ENCODE results near the gene DHRS3.

The DHRS3 gene

DNA sequence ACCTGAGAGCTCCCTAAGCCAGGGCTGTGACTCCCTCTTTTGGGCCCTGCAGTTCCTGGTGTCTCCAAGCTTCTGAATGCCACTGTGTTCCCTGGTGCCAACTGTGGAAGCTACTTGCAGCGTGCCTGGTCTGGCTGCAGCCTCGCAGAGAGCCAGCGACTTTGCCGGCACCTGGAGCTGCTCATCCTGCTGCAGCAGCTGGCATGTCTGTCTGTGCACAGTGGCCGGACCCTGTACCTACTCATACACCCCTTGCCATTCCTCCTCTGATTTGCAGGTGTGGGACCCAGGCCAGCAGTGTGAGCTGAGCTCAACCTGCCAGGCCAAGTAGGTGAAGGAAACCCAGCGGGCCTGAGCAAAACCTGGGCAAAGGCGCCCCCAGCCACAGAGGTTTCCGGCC is 13.6 kb upstream of the DHRS3 start:
- TF ChIP-seq, protein P1, sequence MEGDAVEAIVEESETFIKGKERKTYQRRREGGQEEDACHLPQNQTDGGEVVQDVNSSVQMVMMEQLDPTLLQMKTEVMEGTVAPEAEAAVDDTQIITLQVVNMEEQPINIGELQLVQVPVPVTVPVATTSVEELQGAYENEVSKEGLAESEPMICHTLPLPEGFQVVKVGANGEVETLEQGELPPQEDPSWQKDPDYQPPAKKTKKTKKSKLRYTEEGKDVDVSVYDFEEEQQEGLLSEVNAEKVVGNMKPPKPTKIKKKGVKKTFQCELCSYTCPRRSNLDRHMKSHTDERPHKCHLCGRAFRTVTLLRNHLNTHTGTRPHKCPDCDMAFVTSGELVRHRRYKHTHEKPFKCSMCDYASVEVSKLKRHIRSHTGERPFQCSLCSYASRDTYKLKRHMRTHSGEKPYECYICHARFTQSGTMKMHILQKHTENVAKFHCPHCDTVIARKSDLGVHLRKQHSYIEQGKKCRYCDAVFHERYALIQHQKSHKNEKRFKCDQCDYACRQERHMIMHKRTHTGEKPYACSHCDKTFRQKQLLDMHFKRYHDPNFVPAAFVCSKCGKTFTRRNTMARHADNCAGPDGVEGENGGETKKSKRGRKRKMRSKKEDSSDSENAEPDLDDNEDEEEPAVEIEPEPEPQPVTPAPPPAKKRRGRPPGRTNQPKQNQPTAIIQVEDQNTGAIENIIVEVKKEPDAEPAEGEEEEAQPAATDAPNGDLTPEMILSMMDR (conservative IDR thresholded peaks at IDR 0.05; ENCODE audit: low read depth) = no peak
- CTCF ChIA-PET = interaction anchor here (1.4 kb wide), 1 partner anchor 12 kb away, joined by 7 read pairs; no protein-coding TSS in a partner anchor
- no peak for DNase-seq (ENCODE audit: low spot score)
- POLR2A ChIA-PET (ENCODE audit: low non-redundant PET) = no interaction called here
- no peak overlapping the region for H3K27ac ChIP-seq

DNA sequence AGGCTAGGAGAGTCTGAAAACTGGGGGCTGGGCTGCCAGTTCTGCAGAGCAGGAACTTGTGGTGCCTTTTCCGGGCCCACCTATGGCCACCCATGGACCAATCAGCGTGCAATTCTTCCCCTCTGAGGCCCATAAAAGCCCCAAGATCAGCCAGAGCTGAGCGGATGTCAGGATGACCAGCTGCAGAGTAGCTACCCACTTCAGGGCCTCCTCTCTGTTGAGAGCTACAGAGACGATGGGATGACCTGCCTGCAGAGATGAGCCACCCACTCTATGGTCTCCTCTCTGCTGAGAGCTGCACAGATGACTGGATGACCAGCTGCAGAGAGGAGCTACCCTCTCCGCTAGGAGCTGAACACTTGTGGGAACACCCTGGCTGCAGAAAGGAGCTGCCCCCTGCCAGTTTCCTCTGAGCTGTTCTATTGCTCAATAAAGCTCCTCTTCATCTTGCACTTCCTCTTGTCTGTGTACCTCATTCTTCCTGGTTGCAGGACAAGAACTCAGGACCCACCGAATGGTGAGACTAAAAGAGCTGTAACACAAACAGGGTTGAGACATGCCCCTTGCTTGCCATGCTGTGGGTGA is 13.0 kb upstream of the DHRS3 start:
- ChIA-PET CTCF (interaction anchor here (1.4 kb wide), 1 partner anchor 11 kb away, joined by 7 read pairs; no protein-coding TSS in a partner anchor), POLR2A (ENCODE audit: low non-redundant PET) (no interaction called here)
- H3K27ac ChIP-seq = no peak overlapping the region
- TF ChIP-seq, protein P1 (conservative IDR thresholded peaks at IDR 0.05; ENCODE audit: low read depth) = no peak
- no peak for DNase-seq (ENCODE audit: low spot score)

DNA sequence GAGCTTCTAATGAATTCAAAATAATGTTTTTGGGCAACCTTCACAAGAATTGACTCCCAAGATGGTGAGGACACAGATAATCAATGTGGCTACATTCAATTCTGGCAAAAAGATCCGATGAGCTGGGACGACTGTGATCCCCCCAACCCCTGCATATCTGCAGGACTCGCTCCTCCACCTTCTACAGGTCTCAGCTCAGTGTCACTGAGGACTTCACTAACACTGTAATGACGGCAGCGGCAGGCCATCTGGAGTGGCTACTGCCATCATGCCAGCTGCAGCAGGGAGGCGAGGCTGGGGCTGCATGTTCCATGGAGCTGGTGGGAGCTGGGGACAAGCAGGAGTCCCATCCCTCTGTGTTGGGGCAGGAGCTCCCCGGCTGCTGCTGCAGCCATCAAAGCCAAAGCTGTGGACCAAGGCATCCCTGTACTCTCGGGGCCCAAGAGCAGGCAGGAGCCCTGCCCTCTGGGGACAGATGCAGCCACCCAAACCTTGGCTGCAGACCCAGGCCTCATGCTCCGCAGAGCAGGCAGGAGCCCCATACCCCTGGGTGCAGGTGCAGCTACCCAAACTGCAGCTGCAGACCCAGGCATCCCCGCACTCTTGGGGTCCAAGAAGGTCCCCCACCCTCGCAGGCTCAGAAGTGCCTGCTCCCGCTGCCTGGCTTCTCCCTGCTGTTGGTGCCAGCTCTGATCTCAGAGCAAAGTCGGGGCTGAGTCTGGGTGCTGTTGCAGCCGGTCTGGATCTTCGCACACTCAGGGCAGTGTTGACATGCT is 12.2 kb upstream of the DHRS3 start:
- ChIA-PET POLR2A (ENCODE audit: low non-redundant PET) (no interaction called here), CTCF (no interaction called here)
- DNase-seq (ENCODE audit: low spot score) = no peak
- TF ChIP-seq, protein P1 (conservative IDR thresholded peaks at IDR 0.05; ENCODE audit: low read depth) = no peak
- H3K27ac ChIP-seq = no peak overlapping the region

DNA sequence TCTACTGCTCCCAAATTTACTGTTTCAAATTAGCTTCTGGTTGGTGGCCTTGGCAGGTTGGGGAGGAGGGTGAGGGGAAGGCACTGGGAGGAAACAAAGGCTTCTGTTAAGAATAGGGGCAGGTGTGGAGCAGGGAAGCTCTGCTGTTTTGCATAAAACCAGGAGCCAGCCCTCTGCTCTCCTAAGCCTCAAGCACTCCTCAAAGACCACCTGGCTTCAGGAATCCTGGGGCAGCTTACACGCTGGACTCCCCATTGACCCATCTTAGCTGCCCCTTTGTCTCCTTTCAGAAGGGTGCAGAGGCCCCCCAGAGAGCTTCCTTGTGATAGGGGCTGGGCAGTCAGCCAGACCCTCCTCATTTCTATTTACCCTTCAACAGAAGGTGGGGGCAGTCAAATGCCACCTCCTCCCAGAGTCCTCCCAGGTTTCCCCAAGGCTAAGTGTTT is 11.5 kb upstream of the DHRS3 start:
- no peak for DNase-seq (ENCODE audit: low spot score)
- H3K27ac ChIP-seq = no peak overlapping the region
- TF ChIP-seq, protein P1 (conservative IDR thresholded peaks at IDR 0.05; ENCODE audit: low read depth) = no peak
- CTCF ChIA-PET = interaction anchor here (1.1 to 1.5 kb wide), 2 partner anchors 9 to 10 kb away, joined by 3 to 4 read pairs; no protein-coding TSS in a partner anchor
- POLR2A ChIA-PET (ENCODE audit: low non-redundant PET) = no interaction called here

DNA sequence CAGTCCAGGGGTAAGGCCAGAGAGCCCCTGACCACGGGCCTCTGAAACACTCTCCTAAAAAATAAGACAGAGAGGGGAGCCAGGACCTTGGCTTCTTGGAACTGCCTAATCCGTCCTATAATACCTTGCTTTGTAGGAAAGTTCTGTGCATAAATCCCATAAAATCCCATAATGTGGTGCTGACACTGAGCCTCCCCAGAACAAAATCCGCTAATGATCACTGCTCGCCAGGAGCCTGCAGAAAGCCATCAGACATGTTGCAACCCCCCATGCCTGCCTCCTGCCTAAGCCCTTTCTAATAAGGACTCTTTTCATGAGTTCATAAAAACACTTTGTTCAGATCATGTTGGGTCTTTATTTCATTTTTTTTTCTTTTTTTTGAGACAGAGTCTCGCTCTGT is 9.3 kb upstream of the DHRS3 start:
- TF ChIP-seq, protein P1 (conservative IDR thresholded peaks at IDR 0.05; ENCODE audit: low read depth) = no peak
- no peak for DNase-seq (ENCODE audit: low spot score)
- H3K27ac ChIP-seq = no peak overlapping the region
- ChIA-PET POLR2A (ENCODE audit: low non-redundant PET) (no interaction called here), CTCF (no interaction called here)

DNA sequence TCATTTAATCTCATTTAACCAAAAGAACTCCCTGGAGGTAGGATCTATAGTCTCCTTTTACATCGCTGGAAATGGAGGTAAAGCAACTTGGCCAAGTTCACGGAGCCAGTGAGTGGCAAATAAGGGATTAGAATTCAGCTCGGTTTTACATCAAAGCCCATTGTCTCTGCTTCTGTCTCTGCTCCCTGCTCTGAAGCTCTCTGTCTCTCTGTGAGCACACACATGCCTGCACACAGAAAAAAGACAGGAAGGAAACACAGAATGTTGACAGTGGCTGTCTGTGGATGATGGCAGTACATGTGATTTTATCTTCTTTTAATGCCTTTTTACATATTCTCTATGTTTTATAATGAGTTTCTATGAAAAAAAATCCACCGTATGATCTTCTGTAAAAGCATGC is 8.9 kb upstream of the DHRS3 start:
- TF ChIP-seq, protein P1 (conservative IDR thresholded peaks at IDR 0.05; ENCODE audit: low read depth) = no peak
- no peak for DNase-seq (ENCODE audit: low spot score)
- ChIA-PET CTCF (interaction anchor here (0.6 kb wide), 1 partner anchor 8 kb away, joined by 4 read pairs; no protein-coding TSS in a partner anchor), POLR2A (ENCODE audit: low non-redundant PET) (no interaction called here)
- H3K27ac ChIP-seq = no peak overlapping the region

Data from RWPE1 (cell line).